HFF-Myc (cell line): ENCODE data around the gene ARHGEF12.

Source experiments
- DNase-seq: peaks from one replicate; pipeline ENCODE4 v3.0.0-alpha.2; 2011; ENCODE audit warnings: low read depth; ENCODE audit errors: extremely low read depth
- H3K4me3 ChIP-seq: replicated peaks from 2 replicates; pipeline ENCODE4 v1.5.1; 2011; ENCODE audit warnings: low read depth, mild to moderate bottlenecking, control low read depth, low read length
- CTCF ChIP-seq: IDR thresholded peaks from 2 replicates; pipeline ENCODE4 v1.5.1; 2012; ENCODE audit warnings: mild to moderate bottlenecking, low read depth, low read length, control low read depth; ENCODE audit errors: missing control alignments

Gene ARHGEF12

GRCh38 chr11:120424970-120425332 lies 88.7 kb downstream of the ARHGEF12 start:
- no peak overlapping the region for H3K4me3 ChIP-seq
- DNase-seq: no peak
- no peak for TF ChIP-seq CTCF

- no peak for TF ChIP-seq CTCF
- DNase-seq: no peak
- H3K4me3 ChIP-seq: no peak overlapping the region
Measured at GRCh38 chr11:120425527-120425926, 89.3 kb downstream of the ARHGEF12 start.

GRCh38 chr11:120430146-120430545 lies 93.9 kb downstream of the ARHGEF12 start:
- no peak for TF ChIP-seq CTCF
- no peak overlapping the region for H3K4me3 ChIP-seq
- DNase-seq: no peak

- no peak overlapping the region for H3K4me3 ChIP-seq
- TF ChIP-seq CTCF: peak; percentile 41
- DNase-seq: peak; percentile 40
Measured at GRCh38 chr11:120431633-120432032, 95.4 kb downstream of the ARHGEF12 start.

- DNase-seq: peak; percentile 98
Measured at GRCh38 chr11:120432056-120433018, 96.1 kb downstream of the ARHGEF12 start.

GRCh38 chr11:120441592-120441991 lies 105.4 kb downstream of the ARHGEF12 start:
- no peak for TF ChIP-seq CTCF
- no peak for DNase-seq
- no peak overlapping the region for H3K4me3 ChIP-seq

More at GRCh38 chr11:120432056-120433018, 96.1 kb downstream of the ARHGEF12 start:
- H3K4me3 ChIP-seq: no peak overlapping the region
- TF ChIP-seq CTCF: no peak
